ENCODE measurements around the gene GALNTL6. TPM values are rescaled to one million over a fixed set of nuclear protein-coding genes. Genes with fewer than 3 reads are reported as not detected.
"Not testable (repeated sequence)": the region's sequence is repeated elsewhere in the genome, so short reads cannot be mapped to it uniquely, and the experiment has no call there.

GALNTL6 gene
- total and polyA plus RNA-seq, 8 donors: 0.15 to 0.87 (median 0.58) TPM; not detected in 3

DNA sequence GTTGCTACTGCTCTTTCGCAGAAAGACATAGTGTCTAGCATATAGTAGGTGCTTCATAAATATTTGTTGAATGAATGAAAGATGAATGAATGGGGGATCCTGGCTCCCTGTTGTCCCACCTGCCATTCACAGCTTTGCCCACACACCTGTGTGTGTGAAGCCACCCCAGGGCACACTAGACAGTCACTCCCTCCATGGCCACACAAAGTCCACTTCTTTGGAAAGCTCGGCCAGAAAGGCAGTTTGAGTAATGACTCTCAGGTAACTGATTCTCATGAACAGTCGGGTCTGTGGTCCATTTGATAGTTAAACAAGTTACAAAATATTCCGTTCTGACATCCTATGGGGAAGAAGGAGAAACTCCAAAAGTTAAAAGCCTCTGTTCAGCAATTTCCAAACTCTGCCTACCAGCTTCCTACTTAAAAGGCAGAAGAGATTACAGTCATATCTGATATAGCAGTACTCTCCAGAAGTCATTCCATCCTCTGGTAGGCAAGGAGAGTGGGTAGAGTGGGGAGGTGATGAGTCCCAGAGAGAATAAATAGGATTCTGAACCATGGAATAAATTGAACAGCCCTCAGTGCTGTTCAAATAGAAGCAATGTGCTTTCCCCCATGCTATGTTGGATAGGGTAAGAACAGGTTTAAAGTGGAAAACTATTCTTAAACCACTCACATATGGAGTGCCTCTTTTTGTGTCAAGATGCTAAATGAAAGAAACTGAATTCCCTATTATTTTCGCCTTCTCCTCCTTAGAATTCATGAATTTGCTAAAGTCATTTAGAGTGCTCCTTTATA, 1150.5 kb downstream of the GALNTL6 start:
- WGBS, 5 donors: 67 to 84% (median 72%) methylated on average over 5 of the region's 5 CpGs
- Histone ChIP-seq H3K36me3 (no peaks in the 10 kb centered on the region), H3K9me3 (no peaks in the 10 kb centered on the region), H3K27me3 (no peaks in the 10 kb centered on the region), H3K4me1 (peaks cover 8 to 37% (median 25%) of the 10 kb centered on the region in 4 donors), H3K4me3 (peak overlapping the region in 1 of 4 donors; percentile 28), H3K27ac (peak overlapping the region in 4 of 5 donors; percentile 41 to 85 (median 70))
- intact Hi-C loops (cut with DNase I; ENCODE audit: low total_unique reads): no loop called here
- DNase-seq: no peak
- TF ChIP-seq POLR2AphosphoS5 (IDR thresholded peaks at IDR 0.05) (no peak), EP300 (IDR thresholded peaks at IDR 0.05) (no peak), POLR2A (IDR thresholded peaks at IDR 0.05) (no peak)
- TF ChIP-seq, protein P1, sequence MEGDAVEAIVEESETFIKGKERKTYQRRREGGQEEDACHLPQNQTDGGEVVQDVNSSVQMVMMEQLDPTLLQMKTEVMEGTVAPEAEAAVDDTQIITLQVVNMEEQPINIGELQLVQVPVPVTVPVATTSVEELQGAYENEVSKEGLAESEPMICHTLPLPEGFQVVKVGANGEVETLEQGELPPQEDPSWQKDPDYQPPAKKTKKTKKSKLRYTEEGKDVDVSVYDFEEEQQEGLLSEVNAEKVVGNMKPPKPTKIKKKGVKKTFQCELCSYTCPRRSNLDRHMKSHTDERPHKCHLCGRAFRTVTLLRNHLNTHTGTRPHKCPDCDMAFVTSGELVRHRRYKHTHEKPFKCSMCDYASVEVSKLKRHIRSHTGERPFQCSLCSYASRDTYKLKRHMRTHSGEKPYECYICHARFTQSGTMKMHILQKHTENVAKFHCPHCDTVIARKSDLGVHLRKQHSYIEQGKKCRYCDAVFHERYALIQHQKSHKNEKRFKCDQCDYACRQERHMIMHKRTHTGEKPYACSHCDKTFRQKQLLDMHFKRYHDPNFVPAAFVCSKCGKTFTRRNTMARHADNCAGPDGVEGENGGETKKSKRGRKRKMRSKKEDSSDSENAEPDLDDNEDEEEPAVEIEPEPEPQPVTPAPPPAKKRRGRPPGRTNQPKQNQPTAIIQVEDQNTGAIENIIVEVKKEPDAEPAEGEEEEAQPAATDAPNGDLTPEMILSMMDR (IDR thresholded peaks at IDR 0.05): no peak

DNA sequence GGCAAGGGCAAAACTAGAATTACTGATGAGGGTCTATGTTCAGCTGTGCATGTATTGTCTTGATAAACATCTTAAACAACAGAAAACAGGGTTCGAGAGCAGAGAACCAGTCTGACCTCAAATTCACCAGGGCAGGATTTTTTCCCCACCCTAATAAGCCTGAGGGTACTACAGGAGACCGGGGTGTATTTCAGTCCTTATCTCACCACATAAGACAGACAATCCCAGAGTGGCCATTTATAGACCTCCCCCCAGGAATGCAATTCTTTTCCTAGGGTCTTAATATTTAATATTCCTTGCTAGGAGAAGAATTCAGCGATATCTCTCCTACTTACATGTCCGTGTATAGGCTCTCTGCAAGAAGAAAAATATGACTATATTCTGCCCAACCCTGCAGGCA, 1157.0 kb downstream of the GALNTL6 start:
- H3K27me3 ChIP-seq; H3K4me3 ChIP-seq; H3K27ac ChIP-seq; DNase-seq; intact Hi-C loops (cut with DNase I; ENCODE audit: low total_unique reads); H3K4me1 ChIP-seq; H3K36me3 ChIP-seq: not testable (repeated sequence)
- 89 to 94% (median 92%) methylated on average over 4 of the region's 4 CpGs for WGBS, 5 donors
- peaks cover 0 to 16% (median 14%) of the 10 kb centered on the region in 4 donors for H3K9me3 ChIP-seq

DNA sequence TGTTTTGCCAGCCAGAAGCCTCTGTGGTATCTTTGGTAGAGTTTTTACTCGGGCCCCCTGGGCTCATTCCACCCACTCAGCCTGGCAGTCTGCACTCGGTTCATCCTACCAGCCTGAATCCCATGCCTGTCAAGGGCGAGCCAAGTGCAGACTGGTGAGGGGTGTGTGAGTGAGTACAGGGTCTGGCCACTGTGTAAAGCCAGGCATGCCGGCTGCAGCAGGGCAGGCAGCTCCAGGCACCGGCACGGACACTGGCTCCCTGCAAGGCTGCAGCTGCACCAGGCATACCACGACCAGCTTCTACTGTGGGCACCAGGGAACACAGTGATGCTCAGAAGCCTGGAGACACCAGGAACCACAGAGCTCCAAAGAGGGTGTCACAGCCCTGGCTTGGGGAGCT, 1161.4 kb downstream of the GALNTL6 start:
- no peak for TF ChIP-seq POLR2A (IDR thresholded peaks at IDR 0.05)
- Histone ChIP-seq H3K4me3 (no peak overlapping the region), H3K9me3 (peaks cover 0 to 16% (median 9%) of the 10 kb centered on the region in 4 donors), H3K4me1 (peaks cover 0 to 15% (median 3%) of the 10 kb centered on the region in 4 donors), H3K27ac (no peak overlapping the region), H3K36me3 (no peaks in the 10 kb centered on the region), H3K27me3 (no peaks in the 10 kb centered on the region)
- intact Hi-C loops (cut with DNase I; ENCODE audit: low total_unique reads): no loop called here
- 85 to 98% (median 93%) methylated on average over 4 to 7 of the region's 7 CpGs for WGBS, 5 donors
- DNase-seq: no peak

DNA sequence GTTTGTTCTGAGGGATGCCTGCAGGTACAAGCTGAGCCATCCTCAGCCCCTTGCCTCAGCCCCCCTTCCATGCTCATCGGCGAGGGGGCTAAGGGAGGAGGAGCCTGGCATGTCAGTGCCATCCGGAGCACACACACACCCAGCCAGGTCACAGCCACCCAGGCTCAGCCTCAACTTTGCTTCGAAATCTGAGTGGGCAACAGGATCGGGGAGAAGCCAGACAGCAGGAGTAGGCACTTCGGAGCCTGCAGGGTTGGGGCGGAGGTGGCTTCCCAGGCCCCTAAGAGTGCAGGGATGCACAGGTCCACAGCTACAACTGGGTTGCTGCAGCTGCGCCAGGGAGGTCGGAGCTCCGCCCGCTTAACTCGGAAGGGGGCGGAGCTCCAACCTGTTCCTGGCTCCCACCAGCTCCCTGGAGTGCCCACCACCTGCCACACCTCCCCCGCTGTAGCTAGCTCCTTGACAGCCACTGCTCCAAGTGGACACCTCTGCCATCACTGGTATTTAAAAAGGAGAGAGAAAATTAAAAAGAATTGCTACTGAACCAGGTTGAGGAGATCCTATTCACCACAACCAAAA, 1162.5 kb downstream of the GALNTL6 start:
- peaks cover 0 to 16% (median 9%) of the 10 kb centered on the region in 4 donors for H3K4me1 ChIP-seq
- no peak overlapping the region for H3K27ac ChIP-seq
- H3K27me3 ChIP-seq: no peaks in the 10 kb centered on the region
- 92 to 98% (median 93%) methylated on average over 12 to 14 of the region's 14 CpGs for WGBS, 5 donors
- H3K4me3 ChIP-seq: no peak overlapping the region
- no peaks in the 10 kb centered on the region for H3K36me3 ChIP-seq
- intact Hi-C loops (cut with DNase I; ENCODE audit: low total_unique reads): no loop called here
- peaks cover 0 to 6% (median 0%) of the 10 kb centered on the region in 4 donors for H3K9me3 ChIP-seq
- no peak for DNase-seq
- TF ChIP-seq, protein P1 (IDR thresholded peaks at IDR 0.05): no peak
- no peak for TF ChIP-seq EP300 (IDR thresholded peaks at IDR 0.05)
- no peak for TF ChIP-seq POLR2AphosphoS5 (IDR thresholded peaks at IDR 0.05)
- no peak for TF ChIP-seq POLR2A (IDR thresholded peaks at IDR 0.05)

DNA sequence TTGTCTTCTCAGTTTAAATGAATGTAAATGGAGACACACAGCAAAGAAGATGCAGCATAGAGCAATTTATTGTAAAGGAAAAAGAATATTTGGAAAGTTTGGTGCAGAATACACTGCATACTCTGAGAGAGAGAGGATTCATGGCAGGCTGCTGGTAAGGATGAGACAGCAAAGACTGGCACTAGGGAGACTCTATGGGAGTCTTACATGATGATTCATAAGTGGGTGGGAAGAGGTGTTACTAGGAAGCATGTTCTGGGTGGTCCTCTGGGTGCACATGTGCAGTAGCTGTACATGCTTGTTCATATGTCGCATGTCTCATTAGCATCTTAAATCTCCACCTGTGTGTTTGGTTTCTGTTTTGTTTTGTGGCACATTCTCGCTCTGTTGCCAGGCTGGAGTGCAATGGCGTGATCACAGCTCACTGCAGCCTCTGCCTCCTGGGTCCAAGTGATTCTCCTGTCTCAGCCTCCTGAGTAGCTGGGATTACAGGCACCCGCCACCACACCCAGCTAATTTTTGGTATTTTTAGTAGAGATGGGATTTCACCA, 1164.4 kb downstream of the GALNTL6 start:
- H3K27ac ChIP-seq: peak overlapping the region in 4 of 5 donors; percentile 6 to 58 (median 34)
- H3K36me3 ChIP-seq; intact Hi-C loops (cut with DNase I; ENCODE audit: low total_unique reads); DNase-seq; H3K4me3 ChIP-seq; H3K27me3 ChIP-seq; H3K9me3 ChIP-seq: not testable (repeated sequence)
- H3K4me1 ChIP-seq: peaks cover 0 to 20% (median 12%) of the 10 kb centered on the region in 4 donors
- WGBS, 5 donors: 88 to 100% (median 97%) methylated on average over 4 of the region's 4 CpGs

Measured in stomach (tissue), 9 donors.